HEK293 (cell line): ENCODE data around the gene POGZ.

Experiments used
- ZBTB1 ChIP-seq: fragments of 450-650 bp; formaldehyde crosslinking; IDR thresholded peaks from 2 replicates; pipeline ENCODE4 v1.5.1; 2016; ENCODE audit warnings: missing biosample characterization, missing genetic modification characterization
- ZNF133 ChIP-seq: fragments of 450-650 bp; formaldehyde crosslinking; IDR thresholded peaks from 2 replicates; pipeline ENCODE4 v1.5.1; 2016; ENCODE audit warnings: missing biosample characterization, missing genetic modification characterization

DNA sequence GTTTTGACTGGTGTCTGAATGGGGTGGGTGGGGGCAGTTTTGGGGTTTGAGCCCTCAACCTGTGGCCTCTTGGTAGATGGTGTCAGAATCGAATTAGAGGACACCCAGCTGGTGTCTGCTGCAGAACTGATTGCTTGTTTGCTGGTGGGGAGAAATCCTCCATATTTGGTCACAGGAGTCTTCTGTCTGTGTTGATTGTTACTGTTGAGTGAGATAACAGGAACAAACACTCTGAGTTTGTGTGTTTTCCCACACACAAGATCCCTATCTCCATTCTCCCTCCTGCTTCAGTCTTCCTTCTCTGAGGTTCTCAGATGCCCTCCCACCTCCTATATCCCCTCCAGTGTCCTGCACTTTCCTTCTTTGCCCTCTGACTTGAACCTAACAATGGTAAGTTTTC lies 32.8 kb upstream of the POGZ start:
- TF ChIP-seq ZBTB1 (tag by site-specific recombination), result no peak
- TF ChIP-seq ZNF133, result no peak
